GM11168 (cell line): Measurements from ENCODE around the gene DTNBP1.

Experiments
- in situ Hi-C: fragments of 300-500 bp; cut with MboI; formaldehyde crosslinking; loops from one replicate; pipeline ENCODE4 v1.12.0; 2022; ENCODE audit warnings: low sequenced_read_pairs; ENCODE audit not compliant: unreplicated experiment

Gene DTNBP1

DNA sequence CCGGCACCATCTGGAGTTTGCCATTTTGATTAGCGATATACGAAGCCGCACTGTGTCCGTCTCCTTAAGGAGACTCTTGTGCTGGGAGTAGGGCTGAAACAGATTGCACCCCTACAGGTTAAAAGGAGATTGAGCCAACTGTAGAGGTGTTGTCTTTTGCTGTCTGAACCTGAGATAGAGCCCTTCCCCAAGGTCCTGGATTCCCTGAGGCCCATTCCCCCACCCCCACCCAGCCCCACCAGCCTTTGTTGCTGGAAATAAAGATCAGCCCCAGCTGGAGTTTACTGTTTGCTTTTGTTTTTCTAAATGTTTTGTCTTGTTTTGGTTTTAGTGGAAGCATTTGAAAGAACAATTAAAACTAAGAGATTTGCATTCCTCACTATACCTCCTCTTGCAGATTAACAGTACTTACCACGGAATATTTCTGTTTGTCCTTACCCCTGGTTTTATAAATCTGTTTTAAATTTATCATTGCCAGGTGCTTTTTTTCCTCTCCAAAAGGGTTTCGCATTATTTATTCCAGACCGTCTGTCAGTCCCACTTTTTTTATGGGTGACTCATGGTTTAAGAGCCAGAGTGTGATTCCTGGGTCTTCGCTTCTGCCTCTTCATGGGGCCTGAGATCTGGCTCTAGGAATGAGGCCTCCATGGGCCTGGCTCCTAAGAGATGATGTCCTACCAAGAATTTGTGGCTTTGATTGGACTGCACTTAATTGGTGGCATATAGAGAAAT is 169.2 kb downstream of the DTNBP1 start:
- in situ Hi-C loops, result no loop called here

DNA sequence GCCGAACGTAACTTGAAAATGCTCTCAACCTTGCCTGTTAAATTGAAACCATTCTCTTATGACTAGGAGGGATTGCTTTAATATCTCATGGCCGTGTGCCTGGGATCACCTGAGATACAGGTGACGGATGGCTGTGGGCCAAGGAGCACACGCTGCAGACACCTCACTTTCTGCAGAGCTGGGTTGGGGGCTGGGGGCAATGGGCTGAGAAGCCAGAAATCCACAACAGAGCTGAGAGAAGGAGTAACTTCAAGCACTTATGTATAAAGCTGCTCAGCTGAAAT is 170.9 kb downstream of the DTNBP1 start:
- in situ Hi-C loops, result no loop called here

DNA sequence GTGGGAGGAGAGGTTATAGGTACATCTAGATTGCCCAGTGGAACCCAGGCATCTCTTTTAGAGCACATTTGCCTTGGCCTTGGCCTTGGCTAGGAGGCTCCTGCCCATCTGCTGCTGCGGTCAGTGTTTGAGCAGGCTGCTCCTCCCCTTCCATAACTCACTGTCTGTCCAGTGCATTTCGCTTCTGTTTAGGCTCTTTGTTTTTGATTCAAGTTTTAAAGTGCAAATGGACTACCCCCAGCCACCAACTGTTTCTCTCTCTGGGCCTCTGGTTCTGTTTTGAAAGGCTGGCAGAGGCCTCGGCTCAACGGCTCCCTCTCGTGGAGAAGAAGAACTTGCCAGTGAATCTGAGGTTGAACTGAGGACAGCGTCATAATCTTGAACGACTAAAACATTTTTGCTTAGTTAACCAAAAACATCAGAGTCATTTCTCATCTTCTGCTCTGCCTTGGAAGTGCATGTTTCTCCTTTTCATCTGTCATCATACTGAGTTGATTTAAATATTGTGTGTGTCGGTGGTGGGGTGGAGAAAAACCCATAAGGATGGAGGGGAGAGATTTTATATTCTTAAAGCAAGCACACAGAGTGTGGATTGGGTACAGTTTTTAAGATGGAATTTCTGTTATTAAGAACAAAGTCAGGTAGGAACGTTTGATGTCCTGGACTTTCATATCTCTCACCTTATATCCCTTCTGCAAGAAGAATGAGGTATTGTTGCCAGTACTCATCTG is 171.4 kb downstream of the DTNBP1 start:
- in situ Hi-C loops, result no loop called here

DNA sequence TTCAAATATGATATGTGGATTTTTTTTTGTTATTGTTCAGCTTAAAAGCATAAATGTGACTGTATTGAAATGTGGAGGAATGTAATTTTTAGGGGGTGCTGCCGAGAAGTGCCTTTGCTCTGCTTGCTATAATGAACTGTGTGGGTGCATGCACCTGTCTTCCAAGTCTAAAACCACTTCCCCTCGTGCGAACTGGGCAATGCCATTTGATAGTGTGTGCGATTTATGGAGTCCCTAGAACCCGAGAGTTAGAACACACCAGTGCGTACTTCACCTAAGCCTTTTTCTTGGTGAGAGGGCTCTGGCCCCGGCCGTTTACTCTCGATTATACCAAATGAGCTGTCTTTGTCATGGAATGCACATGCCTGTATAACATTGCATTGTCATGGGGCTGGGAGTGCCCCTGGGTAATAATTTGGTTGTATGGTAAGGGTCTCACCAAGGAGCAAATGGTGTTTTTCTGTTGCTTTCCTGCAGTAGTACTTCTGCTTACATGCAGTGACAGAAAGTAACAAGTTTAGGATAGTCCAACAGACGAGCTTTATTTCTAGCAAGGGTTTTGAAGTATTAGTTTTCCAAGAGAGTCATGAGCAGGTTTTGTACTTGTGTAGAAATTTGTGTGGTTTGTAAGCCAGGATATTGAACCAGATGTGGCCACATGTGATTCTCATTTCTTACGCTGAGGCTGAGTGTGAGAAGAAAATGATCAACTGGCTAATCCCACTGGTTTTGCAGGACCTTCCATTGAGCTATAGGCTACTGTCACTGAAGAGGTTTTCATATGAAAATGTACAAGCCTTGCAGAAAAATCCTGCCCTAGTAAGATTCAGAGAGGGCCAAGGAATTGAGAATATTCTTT is 172.4 kb downstream of the DTNBP1 start:
- in situ Hi-C loops, result no loop called here

DNA sequence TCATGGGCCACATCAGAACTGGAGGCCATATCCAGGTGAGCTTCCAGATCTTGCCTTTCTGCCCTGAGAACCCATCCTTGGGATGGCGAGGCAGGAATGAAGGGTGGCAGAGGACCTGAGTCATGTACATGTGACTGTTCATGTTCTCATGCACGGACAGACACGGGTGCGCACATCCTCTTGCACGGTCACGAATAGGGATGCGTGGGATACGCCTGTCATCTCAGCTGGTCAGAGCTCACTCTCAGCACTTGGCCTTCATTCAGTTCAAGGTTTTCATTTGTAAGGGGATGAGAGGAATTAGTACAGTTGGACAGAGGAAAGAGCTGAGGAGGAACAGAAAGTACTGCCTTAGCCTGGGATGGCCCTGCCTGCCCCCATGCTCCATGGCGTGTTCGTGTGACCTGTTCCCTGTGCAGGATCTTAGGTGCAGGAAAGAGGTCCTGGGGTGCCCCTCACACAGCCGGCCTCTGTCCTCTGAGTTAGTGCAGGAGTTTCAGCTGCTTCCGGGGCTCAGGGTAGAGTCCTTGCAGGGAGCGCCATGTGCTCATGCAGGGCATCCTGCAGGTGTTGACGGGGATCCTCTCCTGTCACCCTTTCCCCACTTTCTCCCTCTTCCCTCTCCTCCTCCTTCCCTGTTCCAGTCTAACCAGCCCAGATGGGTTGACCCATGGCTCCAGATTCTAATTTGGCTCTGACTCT is 173.4 kb downstream of the DTNBP1 start:
- in situ Hi-C loops, result no loop called here

DNA sequence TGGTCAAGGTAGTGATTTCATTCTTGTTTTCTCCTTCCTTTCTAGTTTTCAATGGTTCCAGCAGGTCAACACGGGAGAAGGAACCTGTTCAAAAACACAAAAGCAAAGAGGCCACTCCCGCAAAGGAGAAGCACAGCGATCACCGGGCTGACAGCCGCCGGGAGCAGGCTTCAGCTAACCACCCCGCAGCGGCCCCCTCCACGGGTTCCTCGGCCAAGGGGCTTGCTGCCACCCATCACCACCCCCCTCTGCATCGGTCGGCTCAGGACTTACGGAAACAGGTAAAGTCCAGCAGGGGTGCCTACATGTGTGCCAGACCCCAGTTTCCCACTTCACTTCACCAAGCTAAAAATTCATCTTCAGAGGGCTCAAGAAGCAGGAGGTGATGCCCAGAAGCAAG is 175.6 kb downstream of the DTNBP1 start:
- in situ Hi-C loops, result no loop called here

DNA sequence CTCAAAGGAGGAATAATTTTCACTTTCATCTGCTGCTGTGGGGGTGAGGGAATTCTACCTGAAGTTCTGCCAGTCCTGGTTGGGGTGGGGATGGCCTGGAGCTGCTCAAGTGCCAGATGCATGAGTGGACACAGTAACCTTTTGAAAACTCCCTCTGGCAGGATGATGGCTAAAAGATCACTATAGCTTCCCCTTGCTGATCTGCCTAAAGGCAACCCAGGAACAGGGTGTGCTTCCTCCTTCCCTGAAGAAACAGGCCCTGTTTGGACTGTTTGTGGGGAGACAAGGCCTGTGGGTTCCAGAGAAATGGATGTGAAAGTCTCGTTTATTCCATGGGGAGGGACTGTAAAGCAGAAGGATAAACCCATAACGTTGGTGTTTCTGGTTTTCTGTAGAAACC is 176.9 kb downstream of the DTNBP1 start:
- in situ Hi-C loops, result no loop called here

DNA sequence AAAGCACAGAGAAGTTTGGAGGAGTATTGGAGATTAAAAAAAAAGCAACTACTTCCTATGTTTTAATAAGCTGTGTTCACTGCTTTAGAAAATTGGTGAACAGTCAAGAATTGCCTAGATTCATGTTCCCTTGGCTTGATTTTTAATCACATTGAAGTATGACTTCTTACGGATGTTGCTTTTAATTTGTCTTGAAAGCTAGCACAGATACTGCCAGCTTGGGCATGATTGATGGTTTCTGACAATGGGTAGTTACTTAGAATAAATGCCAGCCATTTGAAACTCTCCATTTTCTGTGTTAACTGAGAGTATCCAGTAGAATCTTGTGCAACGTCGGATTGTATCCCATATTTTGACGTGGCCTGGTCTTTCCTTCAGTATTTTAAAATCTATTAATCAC is 178.0 kb downstream of the DTNBP1 start:
- in situ Hi-C loops, result no loop called here

DNA sequence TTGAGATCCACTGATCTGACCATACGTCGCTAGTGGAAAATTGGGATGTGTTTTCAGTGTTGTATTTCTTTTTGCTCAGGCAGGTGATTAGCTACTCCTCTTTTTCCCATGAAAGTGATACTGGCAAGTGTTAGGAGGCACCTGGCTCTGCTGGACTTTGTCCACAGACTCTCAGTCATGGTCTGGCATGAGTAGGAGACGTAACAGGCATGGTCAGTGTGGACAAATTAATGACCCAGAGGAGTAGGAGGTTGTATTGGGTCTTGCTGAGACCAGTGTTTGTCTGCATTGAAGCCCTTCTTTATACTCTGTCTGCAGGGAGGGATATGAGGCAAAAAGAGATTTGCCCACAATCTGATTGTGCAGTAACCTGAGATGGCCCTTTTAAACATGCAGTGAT is 178.7 kb downstream of the DTNBP1 start:
- in situ Hi-C loops, result no loop called here

DNA sequence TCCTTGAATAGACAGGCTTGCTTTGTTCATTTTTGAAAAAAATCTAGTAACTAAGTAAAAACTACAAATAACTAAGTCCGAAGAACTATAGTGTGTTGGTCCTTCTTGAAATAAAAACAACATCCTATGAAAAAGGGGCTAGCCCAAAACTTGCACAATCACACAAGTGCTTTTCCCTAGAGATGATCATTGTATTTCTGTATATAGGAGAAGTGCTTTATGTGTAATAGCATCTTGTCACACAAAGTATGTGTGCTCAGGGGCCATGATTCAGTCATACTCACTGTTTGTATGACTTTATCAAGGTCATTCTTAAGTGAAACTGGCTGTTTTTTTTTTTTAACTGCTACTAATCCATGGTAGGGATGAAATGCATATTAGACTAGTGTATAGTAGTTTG is 179.8 kb downstream of the DTNBP1 start:
- in situ Hi-C loops, result no loop called here

DNA sequence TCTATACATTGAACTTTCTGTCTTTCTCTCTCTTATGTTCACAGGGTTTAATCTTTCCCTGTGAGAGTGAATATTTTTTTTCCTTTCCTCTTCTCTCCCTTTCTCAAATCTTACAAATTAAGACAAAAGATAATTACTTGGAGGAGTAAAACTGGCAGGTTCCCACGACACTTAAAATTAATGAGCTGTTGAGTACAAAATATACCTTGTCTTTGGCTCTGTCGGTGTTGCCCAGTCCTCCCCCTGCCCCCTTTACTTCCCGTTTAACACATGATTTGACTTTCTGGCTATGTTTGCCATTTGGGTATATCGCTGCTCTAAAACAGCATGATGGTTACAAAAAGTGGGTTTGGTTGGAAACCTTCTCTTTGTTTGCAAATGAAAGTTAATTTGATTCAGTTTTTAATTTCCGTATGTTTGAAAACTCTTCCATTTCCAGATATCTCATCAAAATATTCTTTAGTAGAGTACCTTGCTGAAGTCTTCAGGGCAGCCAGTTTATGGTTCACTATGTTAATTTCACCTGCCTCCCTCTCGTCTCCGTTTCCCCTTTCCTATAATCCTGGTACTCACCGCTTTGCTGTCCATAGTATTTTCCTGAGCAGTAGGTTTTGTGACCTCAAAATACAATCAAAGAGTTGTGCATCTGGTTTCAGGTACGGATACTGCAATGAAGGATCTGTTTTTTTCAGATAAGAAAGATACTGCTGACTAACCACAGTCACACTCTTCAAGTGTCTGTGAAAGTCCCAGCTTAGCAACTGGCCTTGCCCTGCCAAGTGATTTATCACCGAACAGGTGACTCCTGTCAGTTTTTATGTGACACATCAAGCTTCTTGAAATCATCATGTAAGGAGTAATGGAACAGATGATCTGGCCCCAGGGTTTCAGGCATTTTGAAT is 181.2 kb downstream of the DTNBP1 start:
- in situ Hi-C loops, result no loop called here

DNA sequence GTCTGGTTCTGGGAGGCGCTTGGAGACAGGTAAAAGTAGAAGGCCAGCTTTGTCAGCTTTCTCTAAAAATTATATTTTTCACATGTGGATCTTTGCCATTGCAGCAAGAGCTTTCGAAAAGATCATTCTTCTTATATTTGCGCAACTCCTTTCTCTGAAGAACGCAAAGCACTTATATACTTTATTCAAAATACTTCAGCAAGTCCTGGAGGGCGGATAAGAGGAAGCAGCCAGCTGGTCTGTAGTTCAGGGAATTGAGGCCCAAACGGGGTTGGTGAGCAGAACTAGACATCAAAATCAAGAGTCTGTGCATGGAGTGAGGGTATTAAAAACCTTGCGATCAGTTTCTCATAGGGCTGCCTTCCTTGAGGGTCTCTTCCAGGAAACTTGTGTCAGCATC is 182.3 kb downstream of the DTNBP1 start:
- in situ Hi-C loops, result no loop called here

DNA sequence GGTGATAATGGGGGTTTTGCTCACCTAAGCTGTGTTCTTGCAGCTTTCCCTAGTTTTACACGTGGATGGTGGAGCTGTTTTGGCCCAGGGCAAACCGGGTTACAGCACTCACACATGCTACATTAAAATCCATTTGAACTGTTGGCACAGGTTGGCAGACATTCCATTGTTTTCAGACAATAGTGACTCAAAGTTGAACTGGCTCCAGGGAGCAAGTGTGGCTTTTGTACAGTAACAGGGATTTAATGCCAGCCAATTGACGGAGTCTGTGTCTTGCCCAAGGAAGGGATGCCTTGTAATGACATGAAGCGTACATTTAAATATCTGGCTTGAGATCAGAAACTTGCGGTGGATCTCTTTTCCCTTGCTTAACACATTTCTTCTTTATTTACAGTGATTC is 183.1 kb downstream of the DTNBP1 start:
- in situ Hi-C loops, result no loop called here

DNA sequence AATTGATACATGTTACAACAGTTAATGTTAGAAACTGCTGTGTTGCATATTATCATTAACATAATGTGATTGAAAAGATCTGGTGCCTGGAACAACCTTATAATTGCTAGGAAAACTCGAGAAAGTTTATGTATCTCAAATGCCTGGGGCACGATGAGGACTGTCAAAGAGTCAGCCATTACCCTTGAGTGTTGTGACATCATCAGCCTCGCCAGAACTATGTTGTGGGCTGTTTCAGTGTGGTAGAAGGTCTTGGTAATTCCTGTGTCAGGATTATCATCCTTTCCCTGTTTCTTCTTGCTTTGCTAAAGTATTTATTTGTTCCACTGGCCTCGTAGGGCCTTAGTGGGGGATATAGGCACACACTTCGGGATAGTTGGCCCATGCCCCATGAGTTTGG is 185.1 kb downstream of the DTNBP1 start:
- in situ Hi-C loops, result no loop called here

DNA sequence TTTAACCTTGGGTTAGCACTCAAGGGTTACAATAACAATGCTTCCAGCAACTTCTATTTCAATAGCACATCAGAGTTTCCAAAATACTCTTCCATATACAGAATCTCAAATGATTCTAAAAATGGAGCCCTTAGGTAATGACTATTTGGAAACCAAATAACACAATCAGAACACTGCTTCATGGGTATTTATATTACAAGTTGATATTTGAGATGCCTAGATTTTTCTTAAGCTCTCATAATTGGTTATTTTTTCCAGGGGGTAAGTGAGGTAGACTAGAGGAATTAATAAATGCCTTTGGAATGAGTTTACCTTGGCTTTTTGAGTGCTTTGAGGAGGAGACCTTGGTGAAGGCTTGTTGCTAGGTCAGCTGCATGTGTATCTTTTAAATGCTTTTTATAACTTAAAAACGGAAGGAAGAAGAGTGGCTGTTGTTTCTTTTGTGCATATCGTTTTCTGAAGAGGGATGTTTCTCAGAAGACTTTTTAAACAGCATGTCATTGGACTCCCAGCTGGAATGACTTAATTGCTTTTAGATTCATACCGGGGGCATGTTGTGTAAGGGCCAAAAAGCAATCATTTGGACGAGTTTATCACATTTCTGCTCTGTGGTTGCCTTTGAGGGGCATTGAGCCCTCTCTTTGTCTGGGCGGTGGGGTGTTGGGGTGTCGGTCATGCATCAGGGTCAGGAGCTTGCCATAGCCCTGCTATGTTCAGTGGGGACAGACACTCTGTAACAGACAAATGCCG is 186.0 kb downstream of the DTNBP1 start:
- in situ Hi-C loops, result no loop called here

DNA sequence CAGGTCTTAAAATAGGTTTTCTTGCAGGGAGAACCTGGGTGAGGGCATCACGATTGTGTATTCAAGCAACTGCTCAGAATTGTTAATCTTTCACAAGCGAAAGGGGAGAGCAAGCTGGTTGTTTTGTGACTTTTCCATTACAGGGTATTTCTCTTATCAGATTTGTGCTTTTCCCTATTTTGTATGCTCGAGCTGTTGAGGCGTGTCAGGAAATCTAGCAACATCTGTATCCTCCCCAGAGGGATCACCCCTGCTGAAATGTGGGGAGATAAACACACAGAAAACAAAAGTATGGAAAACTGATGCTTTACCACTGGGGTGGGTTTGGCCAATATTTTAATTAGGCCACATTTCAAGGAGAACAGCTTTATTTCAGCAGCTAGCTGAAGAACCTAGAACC is 187.0 kb downstream of the DTNBP1 start:
- in situ Hi-C loops, result no loop called here

DNA sequence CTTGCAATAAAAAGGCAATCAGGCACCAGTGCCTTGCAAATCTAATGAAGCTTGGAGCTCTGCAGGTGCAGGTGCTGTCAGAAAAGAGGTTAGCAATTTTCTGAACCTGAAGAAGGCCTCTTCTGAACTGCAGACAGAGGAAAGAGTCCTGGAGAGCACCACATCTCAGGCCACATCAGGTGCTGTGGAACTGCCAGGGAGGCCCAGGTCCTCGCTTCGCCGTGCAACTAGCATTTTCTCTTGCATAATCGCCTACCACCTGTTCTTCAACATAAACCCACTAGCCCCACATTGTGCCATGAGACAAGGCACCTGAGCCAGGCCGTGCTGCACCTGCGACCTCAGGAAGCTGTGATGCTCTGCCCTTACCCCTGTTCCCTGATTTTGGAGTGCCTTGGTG is 187.6 kb downstream of the DTNBP1 start:
- in situ Hi-C loops, result no loop called here

DNA sequence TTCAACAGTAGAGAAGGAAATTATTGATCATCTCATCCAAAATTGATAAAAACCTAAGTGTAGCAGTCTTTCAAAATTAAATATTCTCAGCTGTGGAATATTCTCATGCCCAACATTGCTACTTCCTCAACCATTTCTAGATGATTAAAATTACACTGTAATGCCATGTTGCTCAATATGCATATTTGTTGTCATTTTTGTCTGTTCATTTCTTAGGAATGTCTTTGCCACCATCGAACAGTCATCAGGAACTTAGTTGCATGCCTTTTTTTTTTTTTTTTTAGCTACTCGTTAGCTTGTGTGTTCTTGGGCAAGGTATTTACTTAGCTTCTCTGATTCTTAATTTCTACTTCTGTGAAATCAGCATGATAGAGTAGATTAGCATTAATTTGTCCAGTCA is 188.6 kb downstream of the DTNBP1 start:
- in situ Hi-C loops, result no loop called here

DNA sequence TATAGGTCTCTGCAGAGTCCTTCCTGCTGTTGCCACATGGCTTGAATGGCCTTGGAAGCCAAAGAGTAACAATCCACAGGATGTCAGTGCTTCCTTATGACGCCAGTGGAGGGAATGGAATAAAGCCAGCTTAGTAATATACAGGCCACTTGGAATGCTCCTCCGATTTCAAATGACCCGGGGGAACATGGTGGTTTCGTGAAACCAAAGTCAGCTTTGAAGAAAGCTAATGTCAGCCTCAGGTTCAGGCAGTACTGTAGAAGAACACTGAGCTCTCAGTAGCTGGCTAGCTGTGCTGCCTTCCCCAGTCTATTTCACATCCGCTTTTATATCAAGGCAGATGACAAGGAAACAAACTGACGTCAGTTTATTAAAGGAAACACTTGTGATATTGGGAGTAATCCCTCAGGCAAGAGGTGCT is 189.1 kb downstream of the DTNBP1 start:
- in situ Hi-C loops, result no loop called here
